ENCODE measurements around the gene DCDC2C. TPM values are rescaled to one million over a fixed set of nuclear protein-coding genes. Genes with fewer than 3 reads are reported as not detected.

DCDC2C gene
- total and polyA plus RNA-seq, 9 of the 15 experiments (the other 6 are each of a cell fraction or from before 2014, with no cell fraction given), result not detected

DNA sequence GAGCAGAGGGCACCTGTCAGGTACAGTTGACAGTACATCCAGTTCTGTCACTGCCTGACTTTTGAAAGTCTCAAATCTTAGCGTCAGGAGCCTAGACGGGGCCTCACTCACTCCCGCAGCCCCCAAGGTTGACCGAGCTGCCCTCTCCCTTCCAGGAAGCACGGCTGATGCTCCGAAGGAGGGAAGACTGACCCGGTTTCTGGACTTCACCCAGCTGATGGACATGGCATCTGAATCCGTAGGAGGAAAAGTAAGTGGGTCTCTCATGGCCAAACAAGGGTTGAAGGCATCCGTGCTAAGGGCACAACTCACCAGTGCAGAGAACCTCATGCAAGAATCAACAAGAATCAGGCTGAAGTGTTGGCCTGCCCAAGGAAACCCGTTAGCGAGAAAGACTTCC lies 32.4 kb upstream of the DCDC2C start:
- H3K4me3 ChIP-seq, result no peak overlapping the region
- ATAC-seq, result no peak
- H3K79me2 ChIP-seq (ENCODE audit: control insufficient read depth, insufficient read depth, low read length), result no peaks in the 10 kb centered on the region
- peaks cover 0 to 3% of the 10 kb centered on the region in 2 experiments; a peak in 1 of 5 replicates for H3K4me1 ChIP-seq (replicated peaks in 1 of 2; ENCODE audit: control insufficient read depth in 2 of 2, insufficient read depth in 2 of 2, low read length in 2 of 2)
- POLR2A ChIA-PET, result no interaction called here
- no peak overlapping the region for H3K9ac ChIP-seq (ENCODE audit: insufficient read depth in 1 of 2, low read depth in 2 of 2, low read length in 2 of 2)
- H3K9me1 ChIP-seq (ENCODE audit: control insufficient read depth, insufficient read depth, low read length), result no peaks in the 10 kb centered on the region
- peaks cover 38 to 62% of the 10 kb centered on the region in 2 experiments for H3K27me3 ChIP-seq (ENCODE audit: control insufficient read depth in 2 of 2, insufficient read depth in 2 of 2, low read length in 2 of 2)
- intact Hi-C loops (cut with micrococcal nuclease) (no loop called here), in situ Hi-C loops (cut with MboI) (loop anchor here (25.0 kb wide), 1 partner anchor 1559 kb away; no protein-coding TSS in a partner anchor)
- no peak overlapping the region for H2AFZ ChIP-seq (ENCODE audit: low read depth, low read length)
- no peaks in the 10 kb centered on the region for H4K20me1 ChIP-seq (replicated peaks; ENCODE audit: control insufficient read depth, insufficient read depth, low read length)
- 2% methylated on average over 11 of the region's 11 CpGs for WGBS (ENCODE audit: insufficient coverage, low coverage, missing lambda C conversion rate)
- DNase-seq (ENCODE audit: extremely low read depth in 1 of 4, low spot score in 3 of 4), result no peak
- H3K27ac ChIP-seq (ENCODE audit: extremely low read depth, low read depth, low read length), result no peak overlapping the region
- H3K36me3 ChIP-seq (ENCODE audit: control insufficient read depth, insufficient read depth, low read length), result no peaks in the 10 kb centered on the region
- no peak for FAIRE-seq
- BruUV-seq (replicated peaks), result no TSS peak
- CTCF ChIA-PET (ENCODE audit: low intra/inter-chr PET ratio), result no interaction called here
- no peak overlapping the region for H3K4me2 ChIP-seq (ENCODE audit: insufficient read depth, low read length)
- no peaks in the 10 kb centered on the region for H3K9me3 ChIP-seq (replicated peaks; ENCODE audit: control insufficient read depth, insufficient read depth, low read depth, low read length)
- no peak for TF ChIP-seq PTRF (tag; IDR thresholded peaks at IDR 0.05)
- no peak for TF ChIP-seq GTF2A2 (tag; IDR thresholded peaks at IDR 0.05)
- TF ChIP-seq ZNF57 (CRISPR knock-in tag; IDR thresholded peaks at IDR 0.05), result no peak
- TF ChIP-seq, protein P1, sequence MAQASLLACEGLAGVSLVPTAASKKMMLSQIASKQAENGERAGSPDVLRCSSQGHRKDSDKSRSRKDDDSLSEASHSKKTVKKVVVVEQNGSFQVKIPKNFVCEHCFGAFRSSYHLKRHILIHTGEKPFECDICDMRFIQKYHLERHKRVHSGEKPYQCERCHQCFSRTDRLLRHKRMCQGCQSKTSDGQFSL (CRISPR knock-in tag; IDR thresholded peaks at IDR 0.05), result no peak
- TF ChIP-seq, protein P1 (tag; IDR thresholded peaks at IDR 0.05), result no peak
- TF ChIP-seq, protein P2, sequence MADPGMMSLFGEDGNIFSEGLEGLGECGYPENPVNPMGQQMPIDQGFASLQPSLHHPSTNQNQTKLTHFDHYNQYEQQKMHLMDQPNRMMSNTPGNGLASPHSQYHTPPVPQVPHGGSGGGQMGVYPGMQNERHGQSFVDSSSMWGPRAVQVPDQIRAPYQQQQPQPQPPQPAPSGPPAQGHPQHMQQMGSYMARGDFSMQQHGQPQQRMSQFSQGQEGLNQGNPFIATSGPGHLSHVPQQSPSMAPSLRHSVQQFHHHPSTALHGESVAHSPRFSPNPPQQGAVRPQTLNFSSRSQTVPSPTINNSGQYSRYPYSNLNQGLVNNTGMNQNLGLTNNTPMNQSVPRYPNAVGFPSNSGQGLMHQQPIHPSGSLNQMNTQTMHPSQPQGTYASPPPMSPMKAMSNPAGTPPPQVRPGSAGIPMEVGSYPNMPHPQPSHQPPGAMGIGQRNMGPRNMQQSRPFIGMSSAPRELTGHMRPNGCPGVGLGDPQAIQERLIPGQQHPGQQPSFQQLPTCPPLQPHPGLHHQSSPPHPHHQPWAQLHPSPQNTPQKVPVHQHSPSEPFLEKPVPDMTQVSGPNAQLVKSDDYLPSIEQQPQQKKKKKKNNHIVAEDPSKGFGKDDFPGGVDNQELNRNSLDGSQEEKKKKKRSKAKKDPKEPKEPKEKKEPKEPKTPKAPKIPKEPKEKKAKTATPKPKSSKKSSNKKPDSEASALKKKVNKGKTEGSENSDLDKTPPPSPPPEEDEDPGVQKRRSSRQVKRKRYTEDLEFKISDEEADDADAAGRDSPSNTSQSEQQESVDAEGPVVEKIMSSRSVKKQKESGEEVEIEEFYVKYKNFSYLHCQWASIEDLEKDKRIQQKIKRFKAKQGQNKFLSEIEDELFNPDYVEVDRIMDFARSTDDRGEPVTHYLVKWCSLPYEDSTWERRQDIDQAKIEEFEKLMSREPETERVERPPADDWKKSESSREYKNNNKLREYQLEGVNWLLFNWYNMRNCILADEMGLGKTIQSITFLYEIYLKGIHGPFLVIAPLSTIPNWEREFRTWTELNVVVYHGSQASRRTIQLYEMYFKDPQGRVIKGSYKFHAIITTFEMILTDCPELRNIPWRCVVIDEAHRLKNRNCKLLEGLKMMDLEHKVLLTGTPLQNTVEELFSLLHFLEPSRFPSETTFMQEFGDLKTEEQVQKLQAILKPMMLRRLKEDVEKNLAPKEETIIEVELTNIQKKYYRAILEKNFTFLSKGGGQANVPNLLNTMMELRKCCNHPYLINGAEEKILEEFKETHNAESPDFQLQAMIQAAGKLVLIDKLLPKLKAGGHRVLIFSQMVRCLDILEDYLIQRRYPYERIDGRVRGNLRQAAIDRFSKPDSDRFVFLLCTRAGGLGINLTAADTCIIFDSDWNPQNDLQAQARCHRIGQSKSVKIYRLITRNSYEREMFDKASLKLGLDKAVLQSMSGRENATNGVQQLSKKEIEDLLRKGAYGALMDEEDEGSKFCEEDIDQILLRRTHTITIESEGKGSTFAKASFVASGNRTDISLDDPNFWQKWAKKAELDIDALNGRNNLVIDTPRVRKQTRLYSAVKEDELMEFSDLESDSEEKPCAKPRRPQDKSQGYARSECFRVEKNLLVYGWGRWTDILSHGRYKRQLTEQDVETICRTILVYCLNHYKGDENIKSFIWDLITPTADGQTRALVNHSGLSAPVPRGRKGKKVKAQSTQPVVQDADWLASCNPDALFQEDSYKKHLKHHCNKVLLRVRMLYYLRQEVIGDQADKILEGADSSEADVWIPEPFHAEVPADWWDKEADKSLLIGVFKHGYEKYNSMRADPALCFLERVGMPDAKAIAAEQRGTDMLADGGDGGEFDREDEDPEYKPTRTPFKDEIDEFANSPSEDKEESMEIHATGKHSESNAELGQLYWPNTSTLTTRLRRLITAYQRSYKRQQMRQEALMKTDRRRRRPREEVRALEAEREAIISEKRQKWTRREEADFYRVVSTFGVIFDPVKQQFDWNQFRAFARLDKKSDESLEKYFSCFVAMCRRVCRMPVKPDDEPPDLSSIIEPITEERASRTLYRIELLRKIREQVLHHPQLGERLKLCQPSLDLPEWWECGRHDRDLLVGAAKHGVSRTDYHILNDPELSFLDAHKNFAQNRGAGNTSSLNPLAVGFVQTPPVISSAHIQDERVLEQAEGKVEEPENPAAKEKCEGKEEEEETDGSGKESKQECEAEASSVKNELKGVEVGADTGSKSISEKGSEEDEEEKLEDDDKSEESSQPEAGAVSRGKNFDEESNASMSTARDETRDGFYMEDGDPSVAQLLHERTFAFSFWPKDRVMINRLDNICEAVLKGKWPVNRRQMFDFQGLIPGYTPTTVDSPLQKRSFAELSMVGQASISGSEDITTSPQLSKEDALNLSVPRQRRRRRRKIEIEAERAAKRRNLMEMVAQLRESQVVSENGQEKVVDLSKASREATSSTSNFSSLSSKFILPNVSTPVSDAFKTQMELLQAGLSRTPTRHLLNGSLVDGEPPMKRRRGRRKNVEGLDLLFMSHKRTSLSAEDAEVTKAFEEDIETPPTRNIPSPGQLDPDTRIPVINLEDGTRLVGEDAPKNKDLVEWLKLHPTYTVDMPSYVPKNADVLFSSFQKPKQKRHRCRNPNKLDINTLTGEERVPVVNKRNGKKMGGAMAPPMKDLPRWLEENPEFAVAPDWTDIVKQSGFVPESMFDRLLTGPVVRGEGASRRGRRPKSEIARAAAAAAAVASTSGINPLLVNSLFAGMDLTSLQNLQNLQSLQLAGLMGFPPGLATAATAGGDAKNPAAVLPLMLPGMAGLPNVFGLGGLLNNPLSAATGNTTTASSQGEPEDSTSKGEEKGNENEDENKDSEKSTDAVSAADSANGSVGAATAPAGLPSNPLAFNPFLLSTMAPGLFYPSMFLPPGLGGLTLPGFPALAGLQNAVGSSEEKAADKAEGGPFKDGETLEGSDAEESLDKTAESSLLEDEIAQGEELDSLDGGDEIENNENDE (IDR thresholded peaks at IDR 0.05; ENCODE audit: low read depth, low read length), result no peak
- TF ChIP-seq SRSF3 (IDR thresholded peaks at IDR 0.05; ENCODE audit: insufficient read depth, low read length), result no peak
- TF ChIP-seq MEIS2 (IDR thresholded peaks at IDR 0.05; ENCODE audit: partially characterized antibody), result no peak
- no peak for TF ChIP-seq FOSL1 (tag; conservative IDR thresholded peaks at IDR 0.05)
- TF ChIP-seq, protein P3, sequence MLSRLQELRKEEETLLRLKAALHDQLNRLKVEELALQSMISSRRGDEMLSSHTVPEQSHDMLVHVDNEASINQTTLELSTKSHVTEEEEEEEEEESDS (CRISPR knock-in tag; IDR thresholded peaks at IDR 0.05), result no peak
- TF ChIP-seq ERF (CRISPR knock-in tag; IDR thresholded peaks at IDR 0.05), result no peak
- TF ChIP-seq ZFX (CRISPR knock-in tag; IDR thresholded peaks at IDR 0.05), result no peak
